H1 (cell line): Measurements from ENCODE around the gene GTF2F2. TPM values are rescaled to one million over a fixed set of nuclear protein-coding genes. Genes with fewer than 3 reads are reported as not detected.

Experiments used
- CTCF ChIA-PET: fragments of 300-600 bp; sonication (Branson Sonifier 250); formaldehyde crosslinking; loops from one replicate; lab custom pipeline; 2021; ENCODE audit not compliant: partially characterized antibody; lab: Charles Lee
- POLR2A ChIA-PET: fragments of 300-600 bp; sonication (Branson Sonifier 250); formaldehyde crosslinking; loops from one replicate; lab custom pipeline; 2021; ENCODE audit warnings: inconsistent platforms; ENCODE audit not compliant: partially characterized antibody; lab: Charles Lee
- DNase-seq, 2 experiments: peaks; one replicate each; pipeline versions ENCODE4 v3.0.0 to v3.0.0-alpha.2; 2010 to 2022; ENCODE audit warnings: low spot score in 2 of 2, low read depth in 1 of 2, mixed read lengths in 1 of 2
- FAIRE-seq: peaks from 2 replicates; lab custom pipeline; 2011; peaks lifted over from hg19 to GRCh38; lab: Jason Lieb, UNC
- H2AFZ ChIP-seq: 2 replicates; pipeline ENCODE4 v1.8.1; 2012; ENCODE audit warnings: low read length, inconsistent platforms
- H2AK5ac ChIP-seq: 2 replicates; pipeline ENCODE4 v1.6.1; 2013; ENCODE audit warnings: low read depth, low read length
- H2BK120ac ChIP-seq: replicated peaks from 2 replicates; pipeline ENCODE3; 2013; ENCODE audit warnings: low read depth, low read length, inconsistent platforms
- H2BK12ac ChIP-seq: 2 replicates; pipeline ENCODE4 v1.6.1; 2013; ENCODE audit warnings: low read depth, low read length
- H2BK15ac ChIP-seq: 2 replicates; pipeline ENCODE4 v1.6.1; 2013; ENCODE audit warnings: low read length
- H2BK20ac ChIP-seq: 2 replicates; pipeline ENCODE4 v1.6.1; 2013; ENCODE audit warnings: low read length
- H2BK5ac ChIP-seq: 2 replicates; pipeline ENCODE4 v1.6.1; 2013; ENCODE audit warnings: low read depth, low read length
- H3K14ac ChIP-seq: 2 replicates; pipeline ENCODE4 v1.6.1; 2013; ENCODE audit warnings: inconsistent platforms; ENCODE audit not compliant: insufficient read length
- H3K18ac ChIP-seq: 2 replicates; pipeline ENCODE4 v1.6.1; 2013; ENCODE audit warnings: low read length; ENCODE audit errors: extremely low read depth
- H3K23ac ChIP-seq: 2 replicates; pipeline ENCODE4 v1.6.1; 2013; ENCODE audit warnings: inconsistent platforms; ENCODE audit not compliant: insufficient read length
- H3K23me2 ChIP-seq: 2 replicates; pipeline ENCODE4 v1.6.1; 2013; ENCODE audit warnings: low read depth, low read length
- H3K27ac ChIP-seq: 2 replicates; pipeline ENCODE4 v1.6.1; 2011; ENCODE audit warnings: low read depth, low read length, inconsistent platforms
- H3K27me3 ChIP-seq, 4 experiments: replicated peaks in 1 of 4; 1 replicate in 1 of 4; 2 replicates in 3 of 4; pipeline versions ENCODE4 v1.6.1 to v1.8.1; 2011 to 2013; ENCODE audit warnings: low read length in 3 of 4, mild to moderate bottlenecking in 3 of 4, inconsistent platforms in 2 of 4, mixed read lengths in 2 of 4, moderate library complexity in 1 of 4; ENCODE audit not compliant: control insufficient read depth in 3 of 4, insufficient read depth in 3 of 4; ENCODE audit errors: extremely low read depth in 1 of 4
- H3K36me3 ChIP-seq, 4 experiments: 2 replicates each; pipeline versions ENCODE4 v1.6.1 to v1.8.1; 2011 to 2013; ENCODE audit warnings: mild to moderate bottlenecking in 4 of 4, low read length in 3 of 4, moderate library complexity in 2 of 4, control low read depth in 1 of 4, inconsistent platforms in 1 of 4; ENCODE audit not compliant: insufficient read depth in 4 of 4, control insufficient read depth in 2 of 4
- H3K4ac ChIP-seq: replicated peaks from 2 replicates; pipeline ENCODE3; 2013; ENCODE audit warnings: low read length, low read depth, mixed read lengths, inconsistent platforms; ENCODE audit not compliant: insufficient read length
- H3K4me1 ChIP-seq, 4 experiments: replicated peaks in 1 of 4; 1 replicate in 1 of 4; 2 replicates in 3 of 4; pipeline versions ENCODE4 v1.6.1 to v1.8.1; 2011 to 2013; ENCODE audit warnings: low read length in 3 of 4, inconsistent platforms in 2 of 4, mixed read lengths in 1 of 4; ENCODE audit not compliant: insufficient read depth in 4 of 4, control insufficient read depth in 3 of 4
- H3K4me2 ChIP-seq, 2 experiments: 2 replicates each; pipeline versions ENCODE4 v1.6.1 to v1.8.1; 2011 to 2013; ENCODE audit warnings: low read depth in 2 of 2, low read length in 2 of 2, control low read depth in 1 of 2, inconsistent platforms in 1 of 2, mild to moderate bottlenecking in 1 of 2; ENCODE audit not compliant: insufficient read depth in 1 of 2
- H3K4me3 ChIP-seq, 4 experiments: fragments of 200-600, 300-600 bp in 1 of 4; sonication (generic), shearing (Covaris generic), sonication (Bioruptor Twin) in 1 of 4; 2 replicates each; pipeline versions ENCODE4 v1.5.1 to v1.8.1; 2011 to 2016; ENCODE audit warnings: low read length in 4 of 4, low read depth in 3 of 4, control low read depth in 2 of 4, inconsistent platforms in 2 of 4, mild to moderate bottlenecking in 2 of 4, mixed read lengths in 1 of 4, moderate library complexity in 1 of 4; ENCODE audit not compliant: insufficient read depth in 2 of 4; ENCODE audit errors: extremely low read depth in 1 of 4
- H3K56ac ChIP-seq: replicated peaks from 2 replicates; pipeline ENCODE3; 2013; ENCODE audit warnings: low read depth, mild to moderate bottlenecking, mixed read lengths, low read length, inconsistent platforms; ENCODE audit not compliant: insufficient read length
- H3K79me1 ChIP-seq: 2 replicates; pipeline ENCODE4 v1.6.1; 2013; ENCODE audit warnings: low read depth, low read length, control low read depth
- H3K79me2 ChIP-seq, 2 experiments: 2 replicates each; pipeline versions ENCODE4 v1.6.1 to v1.8.1; 2012 to 2013; ENCODE audit warnings: low read length in 2 of 2, mild to moderate bottlenecking in 2 of 2, inconsistent platforms in 1 of 2; ENCODE audit not compliant: insufficient read depth in 2 of 2, control insufficient read depth in 1 of 2
- H3K9ac ChIP-seq, 4 experiments: replicated peaks in 1 of 4; 1 replicate in 1 of 4; 2 replicates in 3 of 4; pipeline versions ENCODE4 v1.6.1 to v1.8.1; 2011 to 2013; ENCODE audit warnings: low read depth in 3 of 4, low read length in 3 of 4, control low read depth in 2 of 4, mild to moderate bottlenecking in 2 of 4, moderate library complexity in 2 of 4, inconsistent platforms in 1 of 4; ENCODE audit errors: extremely low read depth in 1 of 4
- H3K9me3 ChIP-seq, 2 experiments: 2 replicates each; pipeline versions ENCODE4 v1.6.1 to v1.8.1; 2012 to 2013; ENCODE audit warnings: mild to moderate bottlenecking in 2 of 2, moderate library complexity in 2 of 2, control low read depth in 1 of 2, inconsistent platforms in 1 of 2, low read depth in 1 of 2, low read length in 1 of 2, mixed read lengths in 1 of 2; ENCODE audit not compliant: insufficient read depth in 2 of 2
- H4K20me1 ChIP-seq, 2 experiments: replicated peaks in 1 of 2; 2 replicates each; pipeline versions ENCODE3 to v1.8.1; 2011 to 2013; ENCODE audit warnings: inconsistent platforms in 2 of 2, low read length in 2 of 2, mild to moderate bottlenecking in 1 of 2; ENCODE audit not compliant: insufficient read depth in 2 of 2, control insufficient read depth in 1 of 2
- H4K5ac ChIP-seq: 2 replicates; pipeline ENCODE4 v1.6.1; 2013; ENCODE audit warnings: low read length, low read depth, mixed read lengths, inconsistent platforms; ENCODE audit not compliant: insufficient read length
- H4K8ac ChIP-seq: 2 replicates; pipeline ENCODE4 v1.8.0; 2013; ENCODE audit warnings: mild to moderate bottlenecking, moderate library complexity, low read length, inconsistent platforms; ENCODE audit not compliant: insufficient read depth; ENCODE audit errors: extremely low read depth
- H4K91ac ChIP-seq: replicated peaks from 2 replicates; pipeline ENCODE3; 2013; ENCODE audit warnings: low read length, mixed read lengths, inconsistent platforms; ENCODE audit not compliant: insufficient read length
- CBX8 ChIP-seq: fragments of 300-800, 300-1000 bp; sonication (generic); IDR thresholded peaks from 2 replicates; pipeline ENCODE4 v1.7.1; 2016; ENCODE audit warnings: low read depth, low read length, borderline replicate concordance
- EGR1 ChIP-seq: IDR thresholded peaks from 2 replicates; pipeline ENCODE4 v1.6.1; 2011; ENCODE audit warnings: low read depth, low read length, borderline replicate concordance
- FOSL1 ChIP-seq: IDR thresholded peaks from 2 replicates; pipeline ENCODE4 v1.6.1; 2011; ENCODE audit warnings: mild to moderate bottlenecking, low read depth, low read length, moderate library complexity; ENCODE audit not compliant: insufficient read depth
- HDAC2 ChIP-seq, 2 experiments: fragments of 300-600 bp in 1 of 2; sonication (generic) in 1 of 2; IDR thresholded peaks; 2 replicates each; pipeline ENCODE4 v1.6.1; 2011 to 2012; ENCODE audit warnings: low read depth in 2 of 2, low read length in 2 of 2, mild to moderate bottlenecking in 2 of 2, moderate library complexity in 2 of 2, borderline replicate concordance in 1 of 2, inconsistent platforms in 1 of 2
- KDM5A ChIP-seq: fragments of 200-600 bp; IDR thresholded peaks from 2 replicates; pipeline ENCODE4 v1.7.1; 2012; ENCODE audit warnings: mild to moderate bottlenecking, low read length, inconsistent platforms, mixed read lengths
- NANOG ChIP-seq: IDR thresholded peaks from 2 replicates; pipeline ENCODE4 v1.6.1; 2011; ENCODE audit warnings: low read length, low read depth, mild to moderate bottlenecking, inconsistent platforms; ENCODE audit not compliant: insufficient read depth, poor library complexity, severe bottlenecking
- POLR2AphosphoS5 ChIP-seq: IDR thresholded peaks from 2 replicates; pipeline ENCODE4 v1.6.1; 2011; ENCODE audit warnings: low read depth, low read length
- RBBP5 ChIP-seq: IDR thresholded peaks from 2 replicates; pipeline ENCODE4 v1.7.1; 2012; ENCODE audit warnings: low read depth, mild to moderate bottlenecking, inconsistent platforms, low read length, moderate library complexity, borderline replicate concordance
- RXRA ChIP-seq: IDR thresholded peaks from 2 replicates; pipeline ENCODE4 v1.6.1; 2011; ENCODE audit warnings: low read depth, mild to moderate bottlenecking, low read length, moderate library complexity; ENCODE audit not compliant: insufficient read depth
- SIN3A ChIP-seq, 2 experiments: IDR thresholded peaks in 1 of 2; conservative IDR thresholded peaks in 1 of 2; 2 replicates each; pipeline ENCODE4 v1.6.1; 2011 to 2012; ENCODE audit warnings: low read length in 2 of 2, improper control_type of control experiment in 1 of 2, low read depth in 1 of 2, mild to moderate bottlenecking in 1 of 2
- SIX5 ChIP-seq: IDR thresholded peaks from 2 replicates; pipeline ENCODE4 v1.6.1; 2011; ENCODE audit warnings: mild to moderate bottlenecking, low read depth, low read length
- WGBS, 2 experiments: shearing (Covaris generic) in 1 of 2; methylation state at CpG; one replicate each; pipeline versions ENCODE4 v1.1.6 to v1.1.7; 2013 to 2015; ENCODE audit warnings: low lambda C conversion rate in 2 of 2, mixed read lengths in 2 of 2, inconsistent platforms in 1 of 2, low coverage in 1 of 2, missing lambda C conversion rate in 1 of 2; ENCODE audit not compliant: insufficient replicate concordance in 2 of 2, insufficient coverage in 1 of 2, insufficient read length in 1 of 2; ENCODE audit errors: extremely low coverage in 1 of 2, missing lambda C conversion rate in 1 of 2; 5-methylcytosine and 5-hydroxymethylcytosine counted together
- polyA plus RNA-seq, 7 experiments: library from polyadenylated mRNA; depleted of rRNA in 3 of 7; stranded (reverse) in 5 of 7; unstranded in 2 of 7; fragments of >200 nt in 5 of 7; fragments of 200-250 nt in 2 of 7; gene quantifications; 1 replicate in 5 of 7; 2 replicates in 1 of 7; 4 replicates in 1 of 7; pipeline versions ENCODE4 v1.2.1 to v1.2.3, GENCODE V29; 2011 to 2013; ENCODE audit warnings: missing spikeins in 2 of 7, mixed read lengths in 2 of 7
- total RNA-seq: library from RNA; stranded (reverse); fragmentation: NEBNext Ultra II Directional; extraction: Animal tissue kit (Norgen Biotek cat#: 25700); gene quantifications from 2 replicates; pipeline ENCODE4 v1.2.1, GENCODE V29; 2021
- TF ChIP-seq, protein P1 (sequence below): IDR thresholded peaks from 2 replicates; pipeline ENCODE4 v1.6.1; 2012; ENCODE audit warnings: low read length, inconsistent platforms

Gene GTF2F2
- total and polyA plus RNA-seq, 2 of the 8 experiments (the other 6 are each of a cell fraction or from before 2014, with no cell fraction given) = 10.8 to 31.1 TPM

- Histone ChIP-seq H4K8ac (no peak overlapping the region), H3K79me1 (peaks cover 5% of the 10 kb centered on the region; the same call in 1 of the 2 replicates), H3K27me3 (no peaks in the 10 kb centered on the region), H3K4ac (no peak overlapping the region), H3K9ac (no peak overlapping the region), H3K18ac (no peak overlapping the region), H2BK15ac (no peak overlapping the region), H3K9me3 (no peaks in the 10 kb centered on the region), H3K14ac (no peak overlapping the region), H3K36me3 (peaks cover 0 to 4% (median 0%) of the 10 kb centered on the region in 4 experiments; a peak in 1 of 8 replicates), H4K5ac (no peak overlapping the region), H2BK12ac (no peak overlapping the region), H2AFZ (no peak overlapping the region), H3K56ac (no peak overlapping the region), H2BK120ac (no peak overlapping the region), H3K4me2 (no peak overlapping the region), H2BK5ac (no peak overlapping the region), H2BK20ac (no peak overlapping the region), H3K79me2 (peaks cover 0 to 15% of the 10 kb centered on the region in 2 experiments; a peak in 1 of 4 replicates), H3K4me3 (no peak overlapping the region), H4K91ac (no peak overlapping the region), H2AK5ac (no peak overlapping the region), H3K4me1 (no peaks in the 10 kb centered on the region; a peak in 2 of 7 replicates), H3K27ac (no peak overlapping the region), H4K20me1 (no peaks in the 10 kb centered on the region), H3K23me2 (no peaks in the 10 kb centered on the region), H3K23ac (no peak overlapping the region)
- FAIRE-seq (no peak), DNase-seq (no peak)
- ChIA-PET POLR2A (interaction anchor here (1.2 kb wide), 1 partner anchor 160 kb away, joined by 3 read pairs; no protein-coding TSS in a partner anchor), CTCF (no interaction called here)
- 84% methylated on average over 3 of the region's 3 CpGs; no CpG with 5 or more reads in 1 of the 2 experiments for WGBS, 2 experiments
- TF ChIP-seq POLR2AphosphoS5 (no peak), HDAC2 (IDR thresholded peaks at IDR 0.05; ENCODE audit: borderline replicate concordance in 1 of 2, low read depth in 2 of 2, low read length in 2 of 2) (no peak), CBX8 (no peak), KDM5A (no peak), FOSL1 (no peak), SIX5 (no peak), NANOG (no peak), EGR1 (no peak), RBBP5 (no peak), RXRA (no peak), SIN3A (conservative IDR thresholded peaks at IDR 0.05 in 1 of 2, IDR thresholded peaks at IDR 0.05 in 1 of 2; ENCODE audit: low read depth in 1 of 2, low read length in 2 of 2) (no peak)
- TF ChIP-seq, protein P1, sequence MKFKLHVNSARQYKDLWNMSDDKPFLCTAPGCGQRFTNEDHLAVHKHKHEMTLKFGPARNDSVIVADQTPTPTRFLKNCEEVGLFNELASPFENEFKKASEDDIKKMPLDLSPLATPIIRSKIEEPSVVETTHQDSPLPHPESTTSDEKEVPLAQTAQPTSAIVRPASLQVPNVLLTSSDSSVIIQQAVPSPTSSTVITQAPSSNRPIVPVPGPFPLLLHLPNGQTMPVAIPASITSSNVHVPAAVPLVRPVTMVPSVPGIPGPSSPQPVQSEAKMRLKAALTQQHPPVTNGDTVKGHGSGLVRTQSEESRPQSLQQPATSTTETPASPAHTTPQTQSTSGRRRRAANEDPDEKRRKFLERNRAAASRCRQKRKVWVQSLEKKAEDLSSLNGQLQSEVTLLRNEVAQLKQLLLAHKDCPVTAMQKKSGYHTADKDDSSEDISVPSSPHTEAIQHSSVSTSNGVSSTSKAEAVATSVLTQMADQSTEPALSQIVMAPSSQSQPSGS = no peak
These were observed 60.0 kb downstream of the GTF2F2 start for GRCh38 chr13:45180303-45180702.
